ENCODE measurements around the gene CENPU. TPM values are rescaled to one million over a fixed set of nuclear protein-coding genes. Genes with fewer than 3 reads are reported as not detected.
A peak's percentile ranks its signal among the peaks of the same experiment; 100 is the strongest.

Gene CENPU
- total and polyA plus RNA-seq, 2 of the 8 experiments (the other 6 are each of a cell fraction or from before 2014, with no cell fraction given), result 32.1 to 122 TPM

DNA sequence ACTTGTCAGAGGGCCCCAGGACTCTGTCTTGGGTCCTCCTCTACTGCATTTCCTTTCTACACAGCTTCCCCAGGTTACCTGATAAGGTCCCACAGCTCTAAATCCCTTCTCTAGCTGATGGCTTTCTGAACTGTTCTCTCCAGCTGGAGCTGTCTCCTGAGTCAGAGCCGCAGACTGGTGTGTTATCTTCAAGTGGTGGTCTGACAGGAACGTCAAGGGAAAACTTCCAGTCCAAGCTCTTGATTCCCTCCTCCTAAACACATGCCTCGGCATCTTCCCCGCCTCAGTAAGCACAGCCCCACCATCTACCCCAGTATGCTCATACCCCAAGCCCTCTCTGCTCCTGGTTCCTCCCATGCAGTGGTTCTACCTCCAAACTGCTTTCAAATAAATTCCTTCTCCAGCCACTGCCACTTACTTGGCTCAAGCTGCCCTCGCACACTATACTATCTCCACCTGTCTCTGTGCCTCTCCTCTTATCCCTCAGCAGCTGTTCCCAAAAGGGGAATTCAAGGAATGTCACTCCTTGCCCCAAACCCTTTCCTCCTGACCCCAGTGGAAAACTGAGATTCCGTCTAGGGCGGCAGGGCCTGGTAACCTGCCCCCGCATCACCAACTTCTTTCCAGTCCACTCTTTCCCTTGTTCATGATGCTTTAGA, 17.2 kb upstream of the CENPU start:
- Histone ChIP-seq H3K36me3 (ENCODE audit: control insufficient read depth in 2 of 4, insufficient read depth in 4 of 4, low read length in 3 of 4) (no peaks in the 10 kb centered on the region), H4K8ac (ENCODE audit: extremely low read depth, insufficient read depth, low read length) (no peak overlapping the region), H4K20me1 (replicated peaks in 1 of 2; ENCODE audit: control insufficient read depth in 1 of 2, insufficient read depth in 2 of 2, low read length in 2 of 2) (no peaks in the 10 kb centered on the region), H3K9ac (replicated peaks in 1 of 4; ENCODE audit: extremely low read depth in 1 of 4, low read depth in 3 of 4, low read length in 3 of 4) (peak overlapping the region in 1 of 4 experiments; percentile 39; a peak in 1 of 7 replicates), H2BK12ac (ENCODE audit: low read depth, low read length) (no peak overlapping the region), H3K18ac (ENCODE audit: extremely low read depth, low read length) (no peak overlapping the region), H2BK20ac (ENCODE audit: low read length) (no peak overlapping the region), H4K5ac (ENCODE audit: insufficient read length, low read depth, low read length) (no peak overlapping the region), H3K27me3 (replicated peaks in 1 of 4; ENCODE audit: control insufficient read depth in 3 of 4, extremely low read depth in 1 of 4, insufficient read depth in 3 of 4, low read length in 3 of 4) (peaks cover 0 to 1% (median 0%) of the 10 kb centered on the region in 4 experiments; a peak in 3 of 7 replicates), H2AFZ (ENCODE audit: low read length) (no peak overlapping the region), H3K79me1 (ENCODE audit: low read depth, low read length) (no peaks in the 10 kb centered on the region), H3K23me2 (ENCODE audit: low read depth, low read length) (no peaks in the 10 kb centered on the region), H3K23ac (ENCODE audit: insufficient read length) (no peak overlapping the region), H3K4me3 (ENCODE audit: extremely low read depth in 1 of 4, insufficient read depth in 2 of 4, low read depth in 3 of 4, low read length in 4 of 4) (no peak overlapping the region), H3K14ac (ENCODE audit: insufficient read length) (no peak overlapping the region), H3K4ac (replicated peaks; ENCODE audit: insufficient read length, low read depth, low read length) (no peak overlapping the region), H3K4me1 (replicated peaks in 1 of 4; ENCODE audit: control insufficient read depth in 3 of 4, insufficient read depth in 4 of 4, low read length in 3 of 4) (peaks cover 9 to 19% (median 12%) of the 10 kb centered on the region in 4 experiments), H2BK15ac (ENCODE audit: low read length) (no peak overlapping the region), H2BK120ac (replicated peaks; ENCODE audit: low read depth, low read length) (no peak overlapping the region), H3K27ac (ENCODE audit: low read depth, low read length) (no peak overlapping the region), H3K9me3 (ENCODE audit: insufficient read depth in 2 of 2, low read depth in 1 of 2, low read length in 1 of 2) (no peaks in the 10 kb centered on the region), H3K56ac (replicated peaks; ENCODE audit: insufficient read length, low read depth, low read length) (no peak overlapping the region), H3K4me2 (ENCODE audit: insufficient read depth in 1 of 2, low read depth in 2 of 2, low read length in 2 of 2) (no peak overlapping the region), H2AK5ac (ENCODE audit: low read depth, low read length) (no peak overlapping the region), H4K91ac (replicated peaks; ENCODE audit: insufficient read length, low read length) (no peak overlapping the region), H3K79me2 (ENCODE audit: control insufficient read depth in 1 of 2, insufficient read depth in 2 of 2, low read length in 2 of 2) (no peaks in the 10 kb centered on the region), H2BK5ac (ENCODE audit: low read depth, low read length) (no peak overlapping the region)
- DNase-seq (ENCODE audit: low read depth in 1 of 2, low spot score in 2 of 2), result no peak
- FAIRE-seq, result no peak
- POLR2A ChIA-PET (ENCODE audit: partially characterized antibody), result interaction anchor here (0.7 to 1.5 kb wide), 3 partner anchors 17 to 58 kb away, joined by 3 to 4 read pairs (median 4); partner anchors contain the start of gene CENPU
- TF ChIP-seq TEAD4 (IDR thresholded peaks at IDR 0.05; ENCODE audit: low read depth, low read length) (peak; percentile 64), SIN3A (conservative IDR thresholded peaks at IDR 0.05 in 1 of 2, IDR thresholded peaks at IDR 0.05 in 1 of 2; ENCODE audit: low read depth in 1 of 2, low read length in 2 of 2) (no peak)
- CTCF ChIA-PET (ENCODE audit: partially characterized antibody), result interaction anchor here (0.6 to 1.9 kb wide), 6 partner anchors 12 to 383 kb away, joined by 3 to 7 read pairs (median 4); no protein-coding TSS in a partner anchor
- WGBS, 2 experiments (ENCODE audit: extremely low coverage in 1 of 2, insufficient coverage in 1 of 2, insufficient read length in 1 of 2, insufficient replicate concordance in 2 of 2, low coverage in 1 of 2, low lambda C conversion rate in 2 of 2, missing lambda C conversion rate in 1 of 2), result 86% methylated on average over 8 of the region's 8 CpGs; no CpG with 5 or more reads in 1 of the 2 experiments

All from H1 (cell line).